GM20431 (cell line): ENCODE results near the gene RREB1.

Experiments used
- in situ Hi-C: fragments of 300-500 bp; cut with MseI, MboI; formaldehyde crosslinking; loops from one replicate; pipeline ENCODE4 v1.15.0; 2020; ENCODE audit warnings: low sequenced_read_pairs; ENCODE audit not compliant: unreplicated experiment

Gene RREB1

DNA sequence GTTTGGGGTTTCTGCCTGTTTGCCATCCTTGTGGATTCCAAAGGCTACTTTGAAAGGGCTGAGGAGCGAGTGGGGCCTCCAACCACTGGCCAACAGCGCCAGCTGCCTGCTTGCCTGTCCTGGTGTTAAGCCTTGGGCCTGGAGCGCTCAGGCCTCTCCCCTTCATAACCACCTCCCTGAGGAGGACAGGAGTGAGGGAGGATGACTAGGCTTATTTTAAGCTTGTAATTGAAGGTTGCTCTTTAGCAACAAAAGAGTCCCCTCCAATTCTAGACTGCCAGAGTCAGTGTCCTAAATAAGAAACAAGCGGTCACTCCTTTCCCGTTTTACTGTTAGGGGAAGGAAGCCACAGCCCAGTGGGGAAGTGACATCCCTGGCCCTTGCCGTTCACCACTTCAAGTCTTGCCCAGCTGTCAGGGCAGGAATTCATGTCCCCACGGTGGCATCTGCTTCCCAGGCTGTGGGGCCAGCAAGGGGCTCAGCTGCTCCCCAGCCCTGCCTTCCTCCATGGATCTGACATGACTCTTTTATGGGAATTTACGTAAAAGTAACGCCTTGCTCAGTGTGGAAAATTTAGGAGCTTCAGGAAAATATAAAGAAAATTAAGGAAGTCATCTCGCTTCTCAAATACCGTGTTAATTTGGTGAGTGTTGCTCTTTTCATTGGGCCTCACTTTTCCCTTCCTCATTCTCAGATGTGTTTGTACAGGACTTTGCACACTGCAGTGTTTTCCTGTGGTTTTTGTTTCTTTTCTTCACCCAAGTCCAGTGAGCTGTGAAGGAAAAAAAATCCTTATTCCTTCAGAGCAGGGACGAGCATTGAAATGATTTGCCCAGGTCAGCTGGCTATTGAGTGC, 147.4 kb downstream of the RREB1 start:
- in situ Hi-C loops: no loop called here

DNA sequence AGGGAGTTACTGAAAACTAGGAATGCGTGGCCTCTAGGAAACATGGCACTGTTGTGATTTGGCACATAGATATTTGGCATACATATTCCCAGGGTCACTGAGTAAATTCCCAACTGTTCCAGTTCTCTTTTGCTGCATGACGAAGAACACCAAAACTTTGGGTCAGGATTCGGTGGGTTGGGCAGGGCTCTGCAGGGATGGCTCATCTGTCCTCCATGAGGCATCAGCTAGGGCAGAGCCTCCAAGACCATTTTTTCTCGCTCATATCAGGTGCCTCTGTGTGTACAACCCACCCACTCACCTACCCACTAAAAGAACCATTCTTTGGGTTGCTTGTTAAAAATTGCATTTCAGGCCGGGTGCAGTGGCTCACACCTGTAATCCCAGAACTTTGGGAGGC, 148.2 kb downstream of the RREB1 start:
- in situ Hi-C loops: no loop called here

DNA sequence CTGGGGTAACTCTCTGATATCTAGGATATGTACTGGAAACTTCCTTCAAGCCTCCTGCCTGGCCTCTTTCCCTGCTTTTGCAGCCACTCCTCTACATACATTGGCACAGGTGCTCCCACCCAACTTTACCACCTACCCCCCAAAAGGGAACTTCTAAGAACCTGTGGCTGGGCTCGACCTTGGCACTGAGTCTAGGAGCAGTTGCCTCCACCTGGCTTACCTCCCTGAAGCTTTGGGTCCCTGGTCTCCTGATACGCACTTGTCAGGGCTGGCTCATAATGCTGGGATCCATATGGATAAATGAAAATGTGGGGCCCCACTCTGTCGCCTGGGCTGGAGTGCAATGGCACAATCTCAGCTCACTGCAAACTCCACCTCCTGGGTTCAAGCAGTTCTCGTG, 149.0 kb downstream of the RREB1 start:
- in situ Hi-C loops: no loop called here

DNA sequence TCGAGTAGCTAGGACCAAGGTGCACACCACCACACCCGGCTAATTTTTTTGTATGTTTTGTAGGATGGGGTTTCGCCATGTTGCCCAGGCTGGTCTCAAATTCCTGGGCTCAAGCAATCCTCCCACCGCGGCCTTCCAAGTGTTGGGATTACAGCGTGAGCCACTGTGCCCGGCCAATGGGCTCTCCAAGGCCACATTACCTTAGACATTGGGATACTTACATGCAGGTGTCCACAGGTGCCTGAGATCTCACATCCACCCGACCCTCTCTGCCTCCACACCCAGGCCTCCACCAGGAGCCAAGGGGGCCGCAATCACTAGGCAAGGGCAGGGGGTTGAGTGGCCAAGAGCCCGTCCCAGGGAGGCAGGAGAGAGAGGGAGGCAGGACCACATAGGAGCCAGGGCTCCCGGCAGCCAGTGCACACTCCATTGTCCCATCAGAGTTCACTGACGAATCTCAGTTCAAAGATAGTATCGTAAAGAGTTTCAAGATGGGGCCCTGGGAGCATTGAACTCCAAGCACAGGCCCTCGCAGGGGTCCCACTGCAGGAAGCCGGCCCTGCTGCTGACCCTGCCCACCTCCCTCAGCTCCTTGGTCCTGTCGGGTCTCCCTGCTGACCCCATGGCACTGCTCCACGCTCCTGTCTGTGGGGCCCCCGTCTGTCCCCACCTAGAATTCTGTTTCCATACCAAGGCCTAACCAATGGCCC, 149.9 kb downstream of the RREB1 start:
- in situ Hi-C loops: no loop called here

DNA sequence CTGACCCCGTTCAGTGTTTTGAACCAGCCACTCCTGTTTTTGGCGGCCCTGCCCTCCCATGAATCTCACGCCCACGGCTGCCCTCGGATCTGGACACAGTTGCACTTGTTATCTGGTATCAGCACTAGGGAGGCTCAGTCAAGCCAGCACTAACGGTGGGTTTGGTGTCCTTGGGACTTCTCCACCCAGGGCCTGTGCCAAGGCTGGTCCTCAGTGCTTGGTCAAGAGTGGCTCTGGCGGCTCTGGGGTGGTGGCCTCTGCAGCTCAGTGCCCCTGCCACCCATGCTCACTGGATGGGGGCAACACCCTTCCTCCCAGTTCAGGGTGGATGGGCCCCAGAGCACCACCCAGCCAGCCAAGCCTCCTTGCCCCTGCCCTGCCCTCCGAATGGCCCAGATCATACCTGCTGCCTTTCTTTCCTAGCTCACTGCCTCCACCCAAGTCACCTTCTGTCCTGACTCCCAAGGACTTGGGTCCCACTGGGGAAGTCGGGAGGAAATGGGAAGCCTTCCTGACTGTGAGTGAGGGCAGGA, 150.5 kb downstream of the RREB1 start:
- in situ Hi-C loops: no loop called here

DNA sequence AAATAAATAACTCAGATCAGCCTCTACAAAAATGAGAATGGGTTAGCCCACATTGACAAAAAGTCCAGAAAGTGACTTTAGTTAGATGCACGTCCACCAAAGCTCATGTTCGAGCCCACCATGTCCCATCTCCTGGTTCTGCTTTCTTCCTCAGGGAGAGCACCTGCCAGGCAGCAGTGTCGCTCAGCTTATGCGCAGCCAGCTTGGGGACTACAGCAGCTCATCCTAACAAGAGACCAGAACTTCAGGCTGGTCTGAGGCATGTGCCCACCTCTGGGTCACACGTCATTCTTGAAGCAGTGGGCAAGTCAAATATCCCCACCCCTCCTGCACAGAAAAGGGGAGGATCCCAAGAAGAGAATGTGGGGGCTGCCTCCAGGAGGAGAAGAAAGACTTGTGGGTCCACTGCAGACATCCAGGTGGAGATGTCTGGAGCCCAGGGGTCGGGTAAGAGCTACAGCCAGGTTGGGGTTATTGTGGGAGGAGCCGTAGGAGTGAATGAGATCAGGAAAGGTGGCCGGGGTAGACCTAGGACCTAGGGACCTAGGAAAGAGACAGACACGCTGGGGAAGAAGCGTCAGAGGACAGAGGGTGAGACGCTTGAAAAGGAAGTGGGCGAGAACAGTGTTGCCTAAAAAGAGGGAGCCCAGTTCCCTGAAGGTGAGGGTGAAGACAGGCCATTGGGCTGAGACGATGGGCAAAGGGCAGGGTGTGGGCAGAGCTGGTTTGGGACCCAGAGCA, 152.7 kb downstream of the RREB1 start:
- in situ Hi-C loops: loop anchor here (10.0 kb wide), 1 partner anchor 354 kb away; no protein-coding TSS in a partner anchor

DNA sequence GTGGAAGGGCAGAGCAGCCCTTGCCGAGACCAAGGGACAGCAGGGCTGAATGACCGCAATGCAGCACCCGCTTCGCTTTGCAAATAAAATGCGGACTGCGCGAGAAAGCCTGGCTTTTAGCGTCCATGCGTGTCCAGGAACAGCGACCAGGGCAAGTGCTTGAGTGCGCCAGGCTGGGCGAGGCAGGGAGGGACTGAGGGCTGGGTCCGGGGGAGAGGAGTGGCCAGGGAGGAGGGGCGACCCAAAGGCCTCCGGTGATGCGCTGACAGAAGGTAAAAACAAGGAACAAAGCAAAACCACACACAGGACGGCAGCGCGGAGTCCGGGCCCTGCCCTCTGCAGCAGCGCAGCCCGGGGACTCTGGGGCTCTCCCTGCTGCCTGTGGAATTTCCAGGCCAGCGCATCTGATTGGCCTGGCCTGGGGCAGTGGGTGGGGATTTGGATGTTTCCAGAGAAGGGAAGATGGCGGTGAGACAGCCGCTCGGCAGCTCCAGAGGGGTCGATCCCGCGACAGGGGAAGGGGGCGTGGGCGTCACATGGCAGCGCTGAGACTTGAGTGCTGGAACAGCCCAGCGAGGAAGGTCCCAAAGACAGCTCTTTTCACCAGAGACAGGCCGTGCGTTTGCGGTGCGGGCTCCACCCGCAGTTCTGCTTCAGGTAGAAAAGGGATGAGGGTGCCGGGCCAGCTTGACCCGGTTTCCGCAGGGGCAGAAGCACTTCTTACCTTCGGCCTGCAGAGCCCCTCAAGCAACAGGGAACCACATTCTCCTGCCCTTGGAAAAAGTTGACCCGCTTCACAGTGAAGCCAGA, 153.5 kb downstream of the RREB1 start:
- in situ Hi-C loops: loop anchor here (10.0 kb wide), 1 partner anchor 354 kb away; no protein-coding TSS in a partner anchor

DNA sequence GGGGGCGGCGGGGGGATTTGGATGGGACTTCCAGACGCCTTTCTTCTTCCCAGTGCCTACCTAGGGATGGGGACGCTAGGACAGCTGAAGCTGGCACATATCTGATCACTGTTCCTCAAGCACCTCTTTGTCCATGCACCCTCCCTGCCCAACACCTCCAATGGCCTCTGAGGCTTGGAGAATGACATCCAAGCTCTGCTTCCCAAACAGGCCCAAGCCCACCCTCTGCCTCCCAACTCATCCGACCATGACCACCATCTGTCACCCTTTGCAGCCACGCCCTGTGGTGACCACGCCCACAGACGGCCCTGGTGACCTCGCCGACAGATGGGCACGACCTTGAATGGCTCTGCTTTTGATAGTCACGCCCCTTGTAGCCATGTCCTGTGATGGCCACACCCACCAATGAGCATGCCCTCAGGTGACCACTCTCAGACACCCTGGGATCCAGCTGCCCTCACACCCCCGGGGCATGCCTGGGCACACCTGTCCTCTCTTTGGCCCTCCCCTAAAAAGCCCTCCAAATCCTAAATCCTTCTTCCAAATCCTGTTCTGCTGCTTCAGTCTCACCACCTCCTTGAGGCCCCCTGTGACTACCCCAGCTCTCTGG, 154.2 kb downstream of the RREB1 start:
- in situ Hi-C loops: loop anchor here (10.0 kb wide), 1 partner anchor 353 kb away; no protein-coding TSS in a partner anchor

DNA sequence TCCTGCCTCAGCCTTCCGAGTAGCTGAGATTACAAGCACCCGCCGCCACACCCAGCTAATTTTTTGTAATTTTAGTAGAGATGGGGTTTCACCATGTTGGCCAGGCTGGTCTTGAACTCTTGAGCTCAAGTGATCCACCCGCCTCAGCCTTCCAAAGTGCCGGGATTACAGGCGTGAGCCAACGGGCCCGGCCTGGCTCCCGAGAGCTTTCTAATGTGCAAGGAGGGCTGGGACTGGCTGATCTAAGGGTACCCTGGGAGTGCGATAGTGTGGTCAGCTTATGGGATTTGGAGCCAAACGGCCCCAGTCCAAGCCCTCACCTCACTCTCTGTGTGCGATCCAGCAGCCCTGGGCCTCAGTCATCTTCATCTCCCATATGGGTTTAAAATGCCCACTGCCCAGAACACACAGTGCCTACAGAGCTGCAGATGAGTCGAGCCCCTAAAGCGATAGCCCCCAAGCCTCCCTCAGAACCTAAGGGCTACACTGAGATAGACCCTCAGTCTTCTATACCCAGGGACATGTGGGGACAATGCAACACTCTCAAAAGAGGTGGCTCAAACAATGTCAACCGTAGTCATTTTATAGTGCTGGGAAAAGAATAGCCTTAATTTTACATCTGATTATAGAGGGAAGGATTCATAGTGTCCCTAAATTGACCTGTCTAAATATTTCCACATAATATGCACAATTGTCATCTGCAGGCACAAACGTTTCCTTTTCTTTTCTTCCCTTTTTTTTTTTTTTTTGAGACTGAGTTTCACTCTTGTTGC, 155.2 kb downstream of the RREB1 start:
- in situ Hi-C loops: loop anchor here (10.0 kb wide), 1 partner anchor 352 kb away; no protein-coding TSS in a partner anchor

DNA sequence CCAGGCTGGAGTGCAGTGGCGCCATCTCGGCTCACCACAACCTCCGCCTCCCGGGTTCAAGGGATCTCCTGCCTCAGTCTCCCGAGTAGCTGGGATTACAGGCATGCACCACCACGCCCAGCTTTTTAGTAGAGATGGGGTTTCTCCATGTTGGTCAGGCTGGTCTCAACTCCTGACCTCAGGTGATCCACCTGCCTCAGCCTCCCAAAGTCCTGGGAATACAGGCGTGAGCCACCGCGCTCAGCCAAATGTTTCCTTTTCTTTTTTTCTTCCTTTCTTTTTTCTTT, 155.7 kb downstream of the RREB1 start:
- in situ Hi-C loops: loop anchor here (10.0 kb wide), 1 partner anchor 351 kb away; no protein-coding TSS in a partner anchor

DNA sequence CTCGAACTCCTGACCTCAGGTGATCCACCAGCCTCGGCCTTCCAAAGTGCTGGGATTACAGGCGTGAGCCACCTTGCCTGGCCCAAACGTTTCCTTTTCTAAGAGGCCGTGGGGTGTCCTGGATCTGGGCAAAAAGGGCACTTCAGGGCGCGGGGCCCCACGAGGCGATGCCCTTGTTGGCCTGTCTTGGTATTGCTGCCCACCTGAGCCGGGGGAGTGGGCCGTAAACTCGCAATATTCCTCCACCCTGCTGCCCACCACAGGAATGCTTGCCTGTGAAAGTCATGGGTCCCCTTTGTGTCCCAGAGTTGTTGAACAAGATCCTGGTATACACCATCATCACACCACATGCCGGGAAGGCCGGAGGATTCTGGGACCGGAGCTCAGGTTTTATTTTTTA, 156.3 kb downstream of the RREB1 start:
- in situ Hi-C loops: loop anchor here (10.0 kb wide), 1 partner anchor 351 kb away; no protein-coding TSS in a partner anchor

DNA sequence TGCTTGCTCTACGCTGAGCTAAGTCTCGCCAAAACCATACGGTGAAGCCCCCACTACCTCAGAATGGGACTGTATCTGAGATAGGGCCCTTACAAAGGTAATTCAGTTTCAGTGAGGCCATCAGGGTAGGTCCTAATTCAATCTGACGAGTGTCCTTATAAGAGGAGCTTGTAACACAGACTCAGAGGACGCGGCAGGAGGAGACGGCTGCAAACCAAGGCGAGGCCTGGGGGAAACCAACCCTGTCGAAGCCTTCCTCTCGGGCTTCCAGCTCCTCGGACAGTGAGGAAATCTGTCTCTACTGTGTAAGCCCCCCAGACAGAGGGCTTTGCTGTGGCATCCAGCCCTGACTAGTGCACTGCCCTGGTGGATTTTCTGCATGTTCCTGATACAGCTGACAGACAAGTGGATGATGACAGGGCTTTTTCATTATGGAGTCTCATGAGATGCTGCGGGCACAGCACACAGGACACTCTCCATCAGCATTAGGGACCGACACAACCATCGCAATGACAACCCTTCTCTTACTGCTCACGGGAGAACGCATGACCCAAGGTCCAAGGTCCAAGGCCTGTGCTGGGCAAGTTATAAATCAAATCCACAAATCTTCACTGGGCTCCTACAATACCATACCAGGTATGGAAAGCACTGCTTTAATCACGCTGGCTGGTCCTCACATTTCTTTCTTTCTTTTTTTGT, 157.1 kb downstream of the RREB1 start:
- in situ Hi-C loops: loop anchor here (10.0 kb wide), 1 partner anchor 350 kb away; no protein-coding TSS in a partner anchor

DNA sequence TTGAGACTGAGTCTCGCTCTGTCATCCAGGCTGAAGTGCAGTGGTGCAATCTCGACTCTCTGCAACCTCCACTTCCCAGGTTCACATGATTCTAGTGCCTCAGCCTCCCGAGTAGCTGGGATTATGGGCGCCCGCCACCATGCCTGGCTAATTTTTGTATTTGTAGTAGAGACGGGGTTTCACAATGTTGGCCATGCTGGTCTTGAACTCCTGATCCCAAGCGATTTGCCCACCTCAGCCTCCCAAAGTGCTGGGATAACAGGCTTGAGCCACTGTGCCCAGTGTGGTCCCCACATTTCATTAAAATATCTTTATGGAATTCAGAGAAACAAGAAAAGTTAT, 157.6 kb downstream of the RREB1 start:
- in situ Hi-C loops: loop anchor here (10.0 kb wide), 1 partner anchor 349 kb away; no protein-coding TSS in a partner anchor

DNA sequence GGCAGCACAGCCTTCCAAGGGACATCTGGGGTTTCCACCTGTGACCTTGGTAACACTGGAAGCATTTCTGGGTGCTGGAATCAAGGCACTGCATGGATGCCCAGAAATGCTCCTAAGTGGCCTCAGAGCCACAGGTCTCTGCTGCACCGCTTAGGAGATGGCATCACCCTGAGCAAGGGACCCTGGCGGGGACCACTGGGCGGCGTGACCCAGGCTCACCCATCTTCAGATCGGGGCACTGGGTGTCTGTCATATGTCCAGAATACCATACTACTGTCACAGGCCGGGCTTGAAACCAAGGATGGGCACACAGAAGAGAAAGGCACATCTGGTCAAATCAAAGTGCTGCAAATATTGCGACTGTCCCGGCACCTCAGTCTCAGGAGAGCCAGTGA, 159.3 kb downstream of the RREB1 start:
- in situ Hi-C loops: loop anchor here (10.0 kb wide), 1 partner anchor 348 kb away; no protein-coding TSS in a partner anchor

DNA sequence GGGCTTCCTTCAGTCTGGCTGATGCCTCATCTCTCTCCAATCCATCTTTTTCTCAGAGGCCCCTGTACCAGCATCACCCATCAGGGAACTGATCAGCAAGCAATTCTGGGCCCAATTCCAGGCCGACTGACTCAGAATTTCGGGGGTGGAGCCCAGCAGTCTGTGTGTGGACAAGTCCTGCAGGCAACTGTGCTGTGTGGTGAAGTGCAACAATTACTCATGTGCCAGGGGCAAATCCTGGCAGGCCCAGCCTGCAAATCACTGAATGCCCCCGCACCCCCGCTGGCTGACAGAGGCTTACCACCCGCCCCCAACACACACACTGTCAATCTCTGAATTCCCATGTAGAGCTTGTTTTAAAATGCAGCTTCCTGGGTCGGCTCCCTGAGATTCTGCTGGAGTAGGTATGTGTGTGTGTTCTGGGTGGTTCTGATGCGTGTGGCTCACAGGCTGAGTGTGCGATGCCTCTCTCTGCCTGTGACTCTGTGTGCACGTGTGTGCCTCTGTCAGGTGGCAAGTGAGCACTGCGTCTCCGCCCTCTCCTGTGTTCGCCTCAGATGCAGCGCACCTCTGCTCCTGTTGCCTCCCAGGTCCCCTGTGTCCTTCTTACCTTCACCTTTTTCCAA, 159.8 kb downstream of the RREB1 start:
- in situ Hi-C loops: loop anchor here (10.0 kb wide), 1 partner anchor 347 kb away; no protein-coding TSS in a partner anchor

DNA sequence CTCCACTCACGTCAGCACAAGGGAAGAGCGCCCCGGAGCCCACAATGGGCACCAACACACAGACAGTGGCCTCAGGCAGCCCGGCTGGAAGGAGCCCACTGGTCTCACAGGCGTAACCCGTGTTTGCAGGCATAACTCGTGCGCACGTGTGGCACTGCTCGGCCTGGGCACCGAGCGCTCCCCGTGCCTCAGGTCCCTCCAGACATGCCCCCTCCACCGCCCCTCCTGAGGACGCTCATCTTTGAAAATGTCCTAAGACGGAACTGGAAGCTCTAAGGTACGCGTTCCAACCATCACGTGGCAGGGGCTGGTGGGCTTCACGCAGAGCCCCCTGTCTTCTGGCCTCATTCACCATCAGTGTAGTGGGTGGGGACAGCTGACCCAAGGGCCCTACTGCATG, 160.6 kb downstream of the RREB1 start:
- in situ Hi-C loops: loop anchor here (10.0 kb wide), 1 partner anchor 346 kb away; no protein-coding TSS in a partner anchor
